ENCODE results near the gene METTL24.
"Not testable (repeated sequence)": the region's sequence is repeated elsewhere in the genome, so short reads cannot be mapped to it uniquely, and the experiment has no call there.

METTL24 gene

GRCh38 chr6:110307368-110307767, 50.8 kb downstream of the METTL24 start:
- FAIRE-seq, result no peak

- not testable (repeated sequence) for FAIRE-seq
Observed at GRCh38 chr6:110305832-110306231, 52.3 kb downstream of the METTL24 start.

- not testable (repeated sequence) for FAIRE-seq
Observed at GRCh38 chr6:110303692-110304091, 54.5 kb downstream of the METTL24 start.

GRCh38 chr6:110298916-110299315, 59.2 kb downstream of the METTL24 start:
- no peak for FAIRE-seq

- no peak for FAIRE-seq
Observed at GRCh38 chr6:110298411-110298810, 59.7 kb downstream of the METTL24 start.

- FAIRE-seq, result no peak
Observed at GRCh38 chr6:110296241-110297025, 61.7 kb downstream of the METTL24 start.

- FAIRE-seq, result no peak
Observed at GRCh38 chr6:110295451-110296165, 62.5 kb downstream of the METTL24 start.

GRCh38 chr6:110287462-110288341, 70.4 kb downstream of the METTL24 start:
- no peak for FAIRE-seq

GRCh38 chr6:110285306-110286060, 72.7 kb downstream of the METTL24 start:
- FAIRE-seq, result peak; percentile 82

- no peak for FAIRE-seq
Observed at GRCh38 chr6:110284855-110285254, 73.3 kb downstream of the METTL24 start.

GRCh38 chr6:110283657-110284056, 74.5 kb downstream of the METTL24 start:
- FAIRE-seq, result no peak

- no peak for FAIRE-seq
Observed at GRCh38 chr6:110282412-110282811, 75.7 kb downstream of the METTL24 start.

GRCh38 chr6:110277100-110277665, 81.0 kb downstream of the METTL24 start:
- no peak for FAIRE-seq

- FAIRE-seq, result not testable (repeated sequence)
Observed at GRCh38 chr6:110272781-110273180, 85.4 kb downstream of the METTL24 start.

GRCh38 chr6:110271732-110272022, 86.5 kb downstream of the METTL24 start:
- FAIRE-seq, result no peak

- FAIRE-seq, result no peak
Observed at GRCh38 chr6:110270165-110270564, 88.0 kb downstream of the METTL24 start.

GRCh38 chr6:110269623-110270022, 88.5 kb downstream of the METTL24 start:
- FAIRE-seq, result no peak

- no peak for FAIRE-seq
Observed at GRCh38 chr6:110266996-110267395, 91.2 kb downstream of the METTL24 start.

- FAIRE-seq, result no peak
Observed at GRCh38 chr6:110265273-110265672, 92.9 kb downstream of the METTL24 start.

- FAIRE-seq, result no peak
Observed at GRCh38 chr6:110256366-110256765, 101.8 kb downstream of the METTL24 start.

GRCh38 chr6:110255211-110255750, 102.9 kb downstream of the METTL24 start:
- no peak for FAIRE-seq

- no peak for FAIRE-seq
Observed at GRCh38 chr6:110250838-110251237, 107.3 kb downstream of the METTL24 start.

Data from colon (tissue), 2 donors.